ENCODE results near the gene ASTL.
A peak's percentile ranks its signal among the peaks of the same experiment; 100 is the strongest.

The ASTL gene

GRCh38 chr2:96120091-96120720 is 18.1 kb downstream of the ASTL start:
- TF ChIP-seq CTCF (IDR thresholded peaks at IDR 0.05; ENCODE audit: insufficient read depth, low read depth, low read length, missing control alignments), result no peak
- DNase-seq (ENCODE audit: low read depth), result no peak
- no peak overlapping the region for H3K4me3 ChIP-seq (ENCODE audit: low read length)

GRCh38 chr2:96119389-96119751 is 18.9 kb downstream of the ASTL start:
- no peak for DNase-seq (ENCODE audit: low read depth)
- no peak for TF ChIP-seq CTCF (IDR thresholded peaks at IDR 0.05; ENCODE audit: insufficient read depth, low read depth, low read length, missing control alignments)
- no peak overlapping the region for H3K4me3 ChIP-seq (ENCODE audit: low read length)

- no peak for TF ChIP-seq CTCF (IDR thresholded peaks at IDR 0.05; ENCODE audit: insufficient read depth, low read depth, low read length, missing control alignments)
- no peak for DNase-seq (ENCODE audit: low read depth)
- no peak overlapping the region for H3K4me3 ChIP-seq (ENCODE audit: low read length)
Measured at GRCh38 chr2:96118698-96119388, 19.5 kb downstream of the ASTL start.

- peak; percentile 21 for DNase-seq (ENCODE audit: low read depth)
- H3K4me3 ChIP-seq (ENCODE audit: low read length), result no peak overlapping the region
- TF ChIP-seq CTCF (IDR thresholded peaks at IDR 0.05; ENCODE audit: insufficient read depth, low read depth, low read length, missing control alignments), result peak; percentile 3
Measured at GRCh38 chr2:96117701-96118588, 20.4 kb downstream of the ASTL start.

GRCh38 chr2:96116879-96117533 is 21.3 kb downstream of the ASTL start:
- peak; percentile 47 for DNase-seq (ENCODE audit: low read depth)
- TF ChIP-seq CTCF (IDR thresholded peaks at IDR 0.05; ENCODE audit: insufficient read depth, low read depth, low read length, missing control alignments), result peak; percentile 30
- H3K4me3 ChIP-seq (ENCODE audit: low read length), result peak overlapping the region; percentile 25

GRCh38 chr2:96116424-96116878 is 21.9 kb downstream of the ASTL start, which contains the start of gene ADRA2B:
Gene ADRA2B (minus strand): TSS chr2:96116571. CDS start chr2:96116149, 422 bp downstream.
- no peak for TF ChIP-seq CTCF (IDR thresholded peaks at IDR 0.05; ENCODE audit: insufficient read depth, low read depth, low read length, missing control alignments)
- peak within 1 kb of the TSS; percentile 25 for H3K4me3 ChIP-seq (ENCODE audit: low read length)
- peak; percentile 85 for DNase-seq (ENCODE audit: low read depth)
